ENCODE results near the gene KCNJ8.
"Not testable (repeated sequence)": the region's sequence is repeated elsewhere in the genome, so short reads cannot be mapped to it uniquely, and the experiment has no call there.

Gene KCNJ8

GRCh38 chr12:21786041-21786531 is 11.6 kb upstream of the KCNJ8 start:
- no peak for DNase-seq (ENCODE audit: low read depth)

DNA sequence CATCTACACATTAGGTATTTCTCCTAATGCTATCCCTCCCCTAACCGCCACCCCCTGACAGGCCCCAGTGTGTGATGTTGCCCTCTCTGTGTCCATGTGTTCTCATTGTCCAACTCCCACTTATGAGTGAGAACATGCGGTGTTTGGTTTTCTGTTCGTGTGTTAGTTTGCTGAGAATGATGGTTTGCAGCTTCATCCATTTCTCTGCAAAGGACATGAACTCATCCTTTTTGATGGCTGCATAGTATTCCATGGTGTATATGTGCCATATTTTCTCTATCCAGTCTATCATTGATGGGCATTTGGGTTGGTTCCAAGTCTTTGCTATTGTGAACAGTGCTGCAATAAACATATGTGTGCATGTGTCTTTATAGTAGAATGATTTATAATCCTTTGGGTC is 8.2 kb upstream of the KCNJ8 start:
- not testable (repeated sequence) for DNase-seq (ENCODE audit: low read depth)

GRCh38 chr12:21780786-21781185 is 6.3 kb upstream of the KCNJ8 start:
- DNase-seq (ENCODE audit: low read depth): no peak

DNA sequence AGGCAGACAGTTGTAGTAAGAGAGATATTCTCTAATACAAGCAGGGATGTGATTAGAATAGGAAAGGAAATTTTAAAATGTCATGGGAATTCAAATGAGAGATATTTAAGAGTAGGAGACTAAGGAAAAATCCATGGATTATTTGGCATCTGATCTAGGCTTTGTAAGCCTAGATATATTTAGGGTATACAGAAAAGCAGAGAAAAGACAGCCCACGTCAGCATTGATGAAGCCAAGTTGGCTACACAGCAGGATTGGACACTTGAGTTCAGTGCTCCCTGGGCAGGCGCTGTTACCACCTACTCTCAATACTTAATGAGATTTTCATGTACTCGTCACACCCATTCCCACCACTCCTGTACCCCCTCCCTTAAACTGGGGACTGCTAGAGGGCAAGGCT is 1.7 kb upstream of the KCNJ8 start:
- no peak for DNase-seq (ENCODE audit: low read depth)

DNA sequence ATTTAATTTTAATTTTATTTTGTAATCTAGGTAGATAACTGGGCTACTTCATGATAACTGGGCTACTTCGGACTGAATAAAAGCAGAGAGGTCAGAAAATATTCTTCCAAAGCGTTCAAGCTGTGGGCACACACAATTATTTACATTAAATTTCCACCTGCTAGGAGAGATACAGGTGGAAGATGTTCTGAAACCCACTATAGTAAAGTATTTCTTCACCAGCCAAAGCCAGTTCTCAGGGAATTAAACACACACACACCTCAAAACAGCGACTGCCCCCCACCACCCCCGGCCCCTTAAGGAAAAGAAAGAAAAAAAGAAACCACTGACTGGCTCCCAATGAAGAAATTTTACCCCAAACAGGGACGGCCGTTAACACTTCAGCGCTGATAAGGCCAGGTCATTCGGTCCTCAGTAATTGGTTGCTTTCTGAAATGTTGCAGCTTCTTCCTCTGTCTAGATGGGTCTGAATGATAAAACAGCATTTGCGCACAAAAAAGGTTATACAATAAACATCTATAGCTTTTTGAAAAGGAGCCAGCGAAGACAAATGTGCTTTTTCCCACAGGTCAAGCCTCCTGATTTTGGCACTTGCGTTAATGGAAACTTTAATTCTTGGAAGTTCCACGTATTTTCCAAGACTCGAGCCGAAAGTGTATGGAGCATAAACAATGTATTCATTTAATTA is 771 bp upstream of the KCNJ8 start:
- no peak for DNase-seq (ENCODE audit: low read depth)

DNA sequence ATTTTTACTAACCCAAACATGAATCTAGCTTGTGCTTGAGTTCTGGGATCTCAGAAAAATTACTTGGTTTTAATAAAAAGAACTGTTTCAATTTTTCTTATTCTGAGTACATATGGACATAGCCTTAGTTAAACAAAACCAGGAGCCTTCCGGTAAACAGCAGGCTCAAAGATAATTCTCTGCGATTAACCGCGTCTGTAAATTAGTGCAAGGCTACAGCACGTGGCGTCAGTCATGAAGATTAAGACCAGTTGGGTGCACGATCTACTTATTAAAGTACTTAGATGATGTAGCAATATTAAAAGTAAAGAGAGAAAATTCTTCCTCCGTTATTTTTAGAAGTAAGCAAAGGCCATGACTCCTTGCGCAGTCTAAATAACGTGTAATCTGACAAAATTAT is 700 bp downstream of the KCNJ8 start:
- DNase-seq (ENCODE audit: low read depth): no peak

DNA sequence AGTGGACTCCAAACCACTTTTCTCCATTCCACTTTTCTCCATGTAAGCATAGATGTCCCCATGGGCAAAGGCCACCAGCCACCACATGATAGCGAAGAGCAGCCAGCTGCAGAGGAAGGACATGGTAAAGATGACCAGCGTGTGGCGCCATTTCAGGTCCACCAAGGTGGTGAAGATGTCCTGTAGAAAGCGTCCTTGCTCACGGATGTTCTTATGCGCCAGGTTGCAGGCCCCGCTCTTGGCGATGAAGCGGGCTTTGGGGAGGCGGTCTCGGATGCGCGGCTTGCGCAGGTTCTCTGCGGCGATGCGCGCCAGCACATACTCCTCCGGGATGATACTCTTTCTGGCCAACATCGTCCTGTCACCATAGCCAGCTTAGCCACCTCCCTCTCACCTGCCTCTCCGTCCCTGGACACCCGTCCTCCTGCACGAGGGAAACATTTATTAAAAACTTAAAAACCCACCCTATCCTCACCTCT is 1.2 kb downstream of the KCNJ8 start:
- no peak for DNase-seq (ENCODE audit: low read depth)

- peak; percentile 57 for DNase-seq (ENCODE audit: low read depth)
Observed at GRCh38 chr12:21771311-21771710, 3.2 kb downstream of the KCNJ8 start.

DNA sequence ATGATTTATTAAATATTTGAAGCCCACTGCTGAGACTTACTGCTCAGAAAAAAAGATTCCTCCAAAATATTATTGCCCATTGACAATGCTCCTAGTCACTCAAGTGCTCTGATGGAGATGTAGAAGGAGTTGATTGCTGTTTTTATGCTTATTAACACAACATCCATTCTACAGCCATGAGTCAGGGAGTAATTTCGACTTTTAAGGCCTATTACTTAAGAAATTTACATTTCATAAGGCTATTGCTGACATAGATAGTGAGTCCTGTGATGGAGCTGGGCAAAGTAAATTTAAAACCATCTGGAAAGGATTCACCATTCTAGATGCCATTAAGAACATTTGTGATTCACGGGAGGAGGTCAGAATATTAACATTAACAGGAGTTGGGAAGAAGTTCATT is 5.2 kb downstream of the KCNJ8 start:
- DNase-seq (ENCODE audit: low read depth): no peak

GRCh38 chr12:21766403-21766802 is 8.1 kb downstream of the KCNJ8 start:
- no peak for DNase-seq (ENCODE audit: low read depth)

GRCh38 chr12:21764950-21765349 is 9.6 kb downstream of the KCNJ8 start:
- no peak for DNase-seq (ENCODE audit: low read depth)

DNA sequence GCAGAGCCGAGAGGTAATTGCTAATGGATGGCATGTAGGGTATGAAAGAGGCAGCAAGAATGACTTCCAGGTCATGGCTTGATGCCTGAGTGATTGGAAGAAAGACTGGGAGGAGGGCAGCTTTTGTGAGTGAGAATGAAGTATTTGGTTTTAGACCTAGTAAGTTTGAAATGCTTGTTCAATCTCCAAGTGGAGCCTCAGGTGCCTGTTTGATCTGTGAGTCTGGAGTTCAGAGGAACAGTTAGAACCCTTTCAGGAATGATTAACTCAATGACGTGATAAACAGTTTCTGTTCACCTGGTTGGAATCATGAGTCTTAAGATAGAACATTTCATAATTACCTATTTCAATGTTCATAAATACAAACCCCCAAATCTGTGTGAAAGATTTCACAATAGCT is 10.4 kb downstream of the KCNJ8 start:
- no peak for DNase-seq (ENCODE audit: low read depth)

- no peak for DNase-seq (ENCODE audit: low read depth)
Observed at GRCh38 chr12:21763531-21763930, 11.0 kb downstream of the KCNJ8 start.

DNA sequence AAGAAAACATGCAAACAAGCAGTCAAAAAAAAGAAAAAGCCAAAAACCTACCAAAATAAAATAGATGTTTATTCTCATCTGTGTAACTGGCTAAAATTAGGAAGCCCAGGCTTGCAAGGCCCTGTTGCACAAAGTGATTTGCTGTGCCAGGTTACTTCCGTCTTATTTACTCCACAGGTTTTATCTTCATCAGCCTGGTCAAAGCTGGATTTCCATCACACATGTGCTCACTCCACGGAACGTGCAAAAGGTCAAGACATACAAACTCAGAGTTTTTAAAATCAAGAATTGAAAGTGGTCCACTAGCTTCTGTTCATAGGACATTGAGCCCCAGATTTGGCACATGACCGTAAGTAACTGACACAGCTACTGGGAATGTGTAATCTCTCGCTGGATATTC is 14.8 kb downstream of the KCNJ8 start:
- DNase-seq (ENCODE audit: low read depth): no peak

- no peak for DNase-seq (ENCODE audit: low read depth)
Observed at GRCh38 chr12:21757735-21758134, 16.8 kb downstream of the KCNJ8 start.

DNA sequence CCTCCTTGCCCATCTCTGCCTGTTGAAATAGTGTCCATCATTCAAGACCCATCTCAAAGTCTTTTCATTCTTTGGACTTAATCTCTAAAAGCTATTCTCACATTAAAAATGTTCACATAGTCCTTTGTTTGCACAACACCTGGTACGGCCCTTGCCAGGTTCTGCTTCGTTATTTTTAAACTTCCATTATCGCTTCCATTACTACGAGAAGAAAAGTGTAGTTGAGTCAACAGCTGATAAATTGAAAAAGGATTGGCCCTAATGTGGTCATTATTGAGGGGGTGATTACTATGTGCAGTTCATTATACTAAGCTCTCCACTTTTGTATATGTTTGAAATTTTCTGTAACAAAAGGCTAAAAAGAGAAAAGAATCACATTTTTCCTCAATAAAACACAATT is 17.8 kb downstream of the KCNJ8 start:
- DNase-seq (ENCODE audit: low read depth): no peak

GRCh38 chr12:21751517-21751916 is 23.0 kb downstream of the KCNJ8 start:
- DNase-seq (ENCODE audit: low read depth): no peak

GRCh38 chr12:21745258-21745657 is 29.2 kb downstream of the KCNJ8 start:
- no peak for DNase-seq (ENCODE audit: low read depth)

- no peak for DNase-seq (ENCODE audit: low read depth)
Observed at GRCh38 chr12:21731144-21731543, 43.4 kb downstream of the KCNJ8 start.

GRCh38 chr12:21725731-21726130 is 48.8 kb downstream of the KCNJ8 start:
- DNase-seq (ENCODE audit: low read depth): no peak

DNA sequence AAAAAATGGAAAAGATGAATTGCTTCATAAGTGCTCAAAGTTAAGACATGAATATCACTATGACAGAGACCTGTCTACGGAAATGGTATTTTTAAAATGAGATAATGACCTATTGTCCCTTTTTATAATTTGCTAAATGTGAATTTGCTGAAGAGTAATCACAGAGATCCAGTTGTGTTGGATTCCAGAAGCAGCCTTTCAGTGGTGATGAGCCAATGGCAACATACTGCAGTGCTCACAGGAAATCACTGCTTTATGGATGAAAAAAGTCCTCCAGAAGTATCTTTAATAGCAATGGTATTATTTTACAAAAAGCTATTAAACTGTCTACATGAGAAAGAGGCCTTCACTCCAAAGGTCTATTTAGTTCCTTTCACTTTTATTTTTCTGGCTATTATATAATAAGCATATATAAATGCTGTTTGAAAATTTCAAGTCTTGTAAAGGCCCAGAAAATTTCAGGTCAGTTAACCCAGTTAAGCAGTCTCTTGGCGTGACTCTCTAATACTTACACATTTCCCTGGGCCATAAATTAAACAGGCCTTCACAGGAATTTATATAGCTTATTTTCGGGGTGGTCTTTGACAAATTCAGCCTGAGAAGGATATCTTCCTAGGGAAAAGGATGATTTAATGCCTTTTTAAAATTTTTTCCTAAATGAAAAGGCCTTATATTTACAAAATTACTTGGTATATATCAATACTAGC is 55.4 kb downstream of the KCNJ8 start:
- no peak for DNase-seq (ENCODE audit: low read depth)

- DNase-seq (ENCODE audit: low read depth): no peak
Observed at GRCh38 chr12:21718403-21718802, 56.1 kb downstream of the KCNJ8 start.

DNA sequence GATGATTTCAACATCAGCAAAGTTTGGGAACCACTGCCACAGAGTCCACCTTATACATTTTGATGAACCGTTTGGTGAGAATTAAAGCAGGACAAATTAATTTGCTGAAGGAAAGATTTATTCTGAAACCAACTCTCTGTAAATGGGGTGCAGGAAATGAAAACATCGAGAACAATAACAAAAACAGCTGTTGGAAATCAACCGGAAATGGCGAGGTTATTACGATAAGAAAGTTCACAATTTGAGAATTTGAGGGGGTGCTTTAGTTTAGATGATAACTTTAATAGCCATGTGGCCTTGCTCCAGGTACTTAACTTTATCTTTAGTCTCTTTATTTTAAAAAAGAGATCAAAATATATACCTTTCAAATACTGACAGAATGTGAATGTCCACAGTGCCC is 56.7 kb downstream of the KCNJ8 start:
- DNase-seq (ENCODE audit: low read depth): no peak

DNA sequence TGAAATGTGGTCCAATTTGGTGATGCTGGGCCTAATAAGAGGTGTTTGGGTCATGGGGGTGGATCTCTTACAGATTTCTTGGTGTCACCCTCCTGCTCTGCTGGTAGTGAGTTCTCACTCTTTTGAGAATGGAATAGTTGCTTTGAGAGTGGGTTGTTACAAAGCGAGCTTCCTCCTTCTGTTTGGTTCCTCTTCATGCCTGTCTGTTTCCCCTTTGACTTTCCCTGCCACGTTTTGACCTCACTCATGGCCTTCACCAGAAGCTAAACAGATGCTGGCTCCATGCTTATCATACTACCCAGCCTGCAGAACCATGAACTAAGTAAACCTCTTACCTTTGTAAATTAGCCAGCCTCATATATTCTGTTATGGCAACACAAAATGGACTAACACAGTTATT is 59.1 kb downstream of the KCNJ8 start:
- DNase-seq (ENCODE audit: low read depth): no peak

Measured in HS-27A (cell line).